PC-3 (cell line): Measurements from ENCODE around the gene PLPPR4. TPM values are rescaled to one million over a fixed set of nuclear protein-coding genes. Genes with fewer than 3 reads are reported as not detected.

Experiments
- ATAC-seq: fragments of 200-7000 bp; cut with Tn5 transposase; 2 replicates; pipeline ENCODE4 v1.9.1; 2020; ENCODE audit warnings: mild to moderate bottlenecking, moderate library complexity
- BruUV-seq: library from RNA; stranded (reverse); fragments of 400-500 nt; replicated peaks from 2 replicates; lab custom pipeline; 2021; lab: Mats Ljungman, UMichigan
- CTCF ChIA-PET: fragments of 300-600 bp; sonication (Branson Sonifier 250); formaldehyde crosslinking; loops from one replicate; lab custom pipeline; 2022; ENCODE audit warnings: antibody characterized with exemption; lab: Charles Lee
- POLR2A ChIA-PET: fragments of 300-600 bp; sonication (Branson Sonifier 250); formaldehyde crosslinking; loops from one replicate; lab custom pipeline; 2022; ENCODE audit warnings: antibody characterized with exemption; ENCODE audit not compliant: unreplicated experiment; lab: Charles Lee
- DNase-seq: peaks from one replicate; pipeline ENCODE4 v3.0.0-alpha.2; 2015
- H2AFZ ChIP-seq: fragments of 300-600 bp; sonication (generic); 2 replicates; pipeline ENCODE4 v1.6.0; 2016; ENCODE audit warnings: antibody characterized with exemption, low read length
- H3F3A ChIP-seq: fragments of 300-600 bp; sonication (generic); one replicate; pipeline ENCODE4 v1.6.0; 2017; ENCODE audit warnings: antibody characterized with exemption, low read length, control low read depth, mild to moderate bottlenecking; ENCODE audit not compliant: unreplicated experiment
- H3K27ac ChIP-seq: fragments of 300-600 bp; sonication (generic); 2 replicates; pipeline ENCODE4 v1.5.1; 2016; ENCODE audit warnings: mild to moderate bottlenecking, low read length
- H3K27me3 ChIP-seq: fragments of 300-600 bp; sonication (generic); 2 replicates; pipeline ENCODE4 v1.6.1; 2016; ENCODE audit warnings: low read length, mixed read lengths
- H3K36me3 ChIP-seq: fragments of 300-600 bp; sonication (generic); 2 replicates; pipeline ENCODE4 v1.6.1; 2016; ENCODE audit warnings: low read depth, mixed run types, low read length, mixed read lengths
- H3K4me1 ChIP-seq: fragments of 300-600 bp; sonication (generic); 2 replicates; pipeline ENCODE4 v1.5.1; 2016; ENCODE audit warnings: low read length; ENCODE audit not compliant: insufficient read depth
- H3K4me2 ChIP-seq: fragments of 300-600 bp; sonication (generic); 2 replicates; pipeline ENCODE4 v1.6.0; 2016; ENCODE audit warnings: low read length
- H3K4me3 ChIP-seq: fragments of 300-600 bp; sonication (generic); 2 replicates; pipeline ENCODE4 v1.5.1; 2016; ENCODE audit warnings: mild to moderate bottlenecking, low read length, mixed read lengths
- H3K79me2 ChIP-seq: fragments of 300-600 bp; sonication (generic); 2 replicates; pipeline ENCODE4 v1.6.1; 2017; ENCODE audit warnings: low read length, mixed read lengths
- H3K9ac ChIP-seq: fragments of 300-600 bp; sonication (generic); 2 replicates; pipeline ENCODE4 v1.6.0; 2016; ENCODE audit warnings: mild to moderate bottlenecking, low read length
- H3K9me2 ChIP-seq: fragments of 300-600 bp; sonication (generic); replicated peaks from 2 replicates; pipeline ENCODE4 v1.6.1; 2016; ENCODE audit warnings: mixed run types, low read length, mixed read lengths
- H3K9me3 ChIP-seq: fragments of 300-600 bp; sonication (generic); 2 replicates; pipeline ENCODE4 v1.6.1; 2016; ENCODE audit warnings: low read length, mixed read lengths
- H4K20me1 ChIP-seq: fragments of 300-600 bp; sonication (generic); 2 replicates; pipeline ENCODE4 v1.6.1; 2016; ENCODE audit warnings: low read length, mixed read lengths
- EZH2 ChIP-seq: fragments of 300-600 bp; sonication (generic); IDR thresholded peaks from one replicate; pipeline ENCODE4 v1.6.1; 2017; ENCODE audit warnings: antibody characterized with exemption, mild to moderate bottlenecking, low read length; ENCODE audit not compliant: unreplicated experiment
- EZH2phosphoT487 ChIP-seq: fragments of 300-600 bp; sonication (generic); IDR thresholded peaks from 2 replicates; pipeline ENCODE4 v1.6.1; 2018; ENCODE audit warnings: mild to moderate bottlenecking, antibody characterized with exemption, low read length, borderline replicate concordance
- intact Hi-C: fragments of 100-400 bp; cut with micrococcal nuclease; formaldehyde crosslinking; loops from 2 replicates; pipeline ENCODE4 v1.9.0; 2023
- total RNA-seq: library from RNA; depleted of rRNA; stranded (reverse); fragments of >200 nt; gene quantifications from 2 replicates; pipeline ENCODE4 v1.2.3, GENCODE V29; 2014
- TF ChIP-seq, protein P1 (sequence below): fragments of 300-600 bp; sonication (generic); conservative IDR thresholded peaks from 2 replicates; pipeline ENCODE4 v1.5.1; 2017; ENCODE audit warnings: antibody characterized with exemption, low read depth, mild to moderate bottlenecking, low read length

PLPPR4 gene
- total RNA-seq, 1 experiment from 2014 or later = 0.44 TPM

DNA sequence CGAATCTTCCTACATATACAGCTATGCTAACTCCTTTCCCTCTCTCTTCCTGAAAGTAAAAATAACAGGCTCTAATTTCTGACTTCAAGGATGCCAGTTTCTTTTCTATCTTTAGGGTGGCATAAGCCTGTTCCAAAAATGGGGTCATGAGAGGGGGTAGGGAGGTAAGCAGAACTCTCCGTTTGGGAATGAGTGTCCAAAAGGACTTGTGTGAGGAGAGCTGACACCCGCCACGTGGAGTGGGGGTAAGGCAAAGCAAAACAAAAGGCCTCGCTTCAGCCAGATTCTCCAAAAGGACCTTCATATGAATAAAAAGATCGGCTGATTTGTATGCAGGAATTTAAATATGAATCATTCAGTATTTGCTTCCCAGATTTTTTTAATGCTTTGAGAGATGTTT, 28.6 kb downstream of the PLPPR4 start:
- Histone ChIP-seq H3K36me3 (no peaks in the 10 kb centered on the region), H3K4me1 (no peaks in the 10 kb centered on the region), H2AFZ (no peak overlapping the region), H3K9ac (no peak overlapping the region), H3K79me2 (no peaks in the 10 kb centered on the region), H3F3A (no peaks in the 10 kb centered on the region), H3K9me2 (no peaks in the 10 kb centered on the region), H3K4me2 (no peak overlapping the region), H3K4me3 (no peak overlapping the region), H3K27me3 (no peaks in the 10 kb centered on the region), H4K20me1 (no peaks in the 10 kb centered on the region), H3K27ac (no peak overlapping the region), H3K9me3 (no peaks in the 10 kb centered on the region)
- TF ChIP-seq EZH2 (no peak), EZH2phosphoT487 (no peak)
- TF ChIP-seq, protein P1, sequence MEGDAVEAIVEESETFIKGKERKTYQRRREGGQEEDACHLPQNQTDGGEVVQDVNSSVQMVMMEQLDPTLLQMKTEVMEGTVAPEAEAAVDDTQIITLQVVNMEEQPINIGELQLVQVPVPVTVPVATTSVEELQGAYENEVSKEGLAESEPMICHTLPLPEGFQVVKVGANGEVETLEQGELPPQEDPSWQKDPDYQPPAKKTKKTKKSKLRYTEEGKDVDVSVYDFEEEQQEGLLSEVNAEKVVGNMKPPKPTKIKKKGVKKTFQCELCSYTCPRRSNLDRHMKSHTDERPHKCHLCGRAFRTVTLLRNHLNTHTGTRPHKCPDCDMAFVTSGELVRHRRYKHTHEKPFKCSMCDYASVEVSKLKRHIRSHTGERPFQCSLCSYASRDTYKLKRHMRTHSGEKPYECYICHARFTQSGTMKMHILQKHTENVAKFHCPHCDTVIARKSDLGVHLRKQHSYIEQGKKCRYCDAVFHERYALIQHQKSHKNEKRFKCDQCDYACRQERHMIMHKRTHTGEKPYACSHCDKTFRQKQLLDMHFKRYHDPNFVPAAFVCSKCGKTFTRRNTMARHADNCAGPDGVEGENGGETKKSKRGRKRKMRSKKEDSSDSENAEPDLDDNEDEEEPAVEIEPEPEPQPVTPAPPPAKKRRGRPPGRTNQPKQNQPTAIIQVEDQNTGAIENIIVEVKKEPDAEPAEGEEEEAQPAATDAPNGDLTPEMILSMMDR = no peak
- no peak for DNase-seq
- ATAC-seq = no peak
- ChIA-PET CTCF (no interaction called here), POLR2A (no interaction called here)
- intact Hi-C loops = no loop called here
- BruUV-seq = no TSS peak

- BruUV-seq = no TSS peak
- Histone ChIP-seq H3K9me2 (no peaks in the 10 kb centered on the region), H4K20me1 (no peaks in the 10 kb centered on the region), H2AFZ (no peak overlapping the region), H3K9me3 (no peaks in the 10 kb centered on the region), H3K36me3 (no peaks in the 10 kb centered on the region), H3K79me2 (no peaks in the 10 kb centered on the region), H3K27ac (no peak overlapping the region), H3K4me2 (no peak overlapping the region), H3F3A (no peaks in the 10 kb centered on the region), H3K4me1 (no peaks in the 10 kb centered on the region), H3K27me3 (no peaks in the 10 kb centered on the region), H3K9ac (no peak overlapping the region), H3K4me3 (no peak overlapping the region)
- POLR2A ChIA-PET = no interaction called here
- intact Hi-C loops = no loop called here
- TF ChIP-seq EZH2phosphoT487 (no peak), EZH2 (no peak)
- TF ChIP-seq, protein P1 = no peak
- no peak for DNase-seq
- CTCF ChIA-PET = no interaction called here
- ATAC-seq = no peak
These were observed 33.6 kb downstream of the PLPPR4 start for GRCh38 chr1:99297923-99298322.

DNA sequence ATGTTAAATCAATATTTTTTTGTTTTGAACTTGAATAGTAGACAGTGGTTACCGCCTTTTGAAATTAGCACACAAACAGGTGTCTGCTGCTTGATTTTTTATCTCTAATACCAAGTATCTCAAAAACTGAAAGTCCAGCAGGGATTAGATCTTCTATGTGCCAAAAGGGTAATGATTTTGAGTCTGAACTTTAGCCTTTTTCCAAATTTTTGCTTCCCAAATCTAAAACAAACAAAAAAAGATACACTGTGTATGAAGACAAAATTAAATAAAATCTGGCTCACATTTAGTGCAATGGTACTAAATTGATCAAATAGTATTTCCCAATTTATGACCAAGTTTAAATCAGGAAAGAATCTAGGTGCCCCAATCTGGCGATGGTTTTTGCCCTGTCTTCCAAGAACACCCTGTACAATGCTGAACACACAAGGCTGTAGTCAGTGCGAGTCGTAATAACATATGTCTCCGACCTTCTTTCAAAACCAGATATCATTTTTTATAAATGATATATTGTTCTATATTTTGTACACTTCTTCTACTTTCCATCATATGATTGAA, 40.5 kb downstream of the PLPPR4 start:
- intact Hi-C loops = no loop called here
- Histone ChIP-seq H2AFZ (no peak overlapping the region), H3K9me2 (no peaks in the 10 kb centered on the region), H3K4me2 (no peak overlapping the region), H3K4me1 (no peaks in the 10 kb centered on the region), H4K20me1 (no peaks in the 10 kb centered on the region), H3K79me2 (no peaks in the 10 kb centered on the region), H3K27ac (no peak overlapping the region), H3K4me3 (no peak overlapping the region), H3K36me3 (no peaks in the 10 kb centered on the region), H3F3A (no peaks in the 10 kb centered on the region), H3K9me3 (no peaks in the 10 kb centered on the region), H3K9ac (no peak overlapping the region), H3K27me3 (no peaks in the 10 kb centered on the region)
- DNase-seq = no peak
- ATAC-seq = no peak
- CTCF ChIA-PET = no interaction called here
- BruUV-seq = no TSS peak
- TF ChIP-seq, protein P1 = no peak
- TF ChIP-seq EZH2phosphoT487 (no peak), EZH2 (no peak)
- POLR2A ChIA-PET = no interaction called here
